ENCODE data around the gene MINDY2. TPM values are rescaled to one million over a fixed set of nuclear protein-coding genes. Genes with fewer than 3 reads are reported as not detected.
"Not testable (repeated sequence)": the region's sequence is repeated elsewhere in the genome, so short reads cannot be mapped to it uniquely, and the experiment has no call there.

The MINDY2 gene
- total RNA-seq, 1 experiment from 2014 or later = 42.3 TPM

GRCh38 chr15:58875343-58875742 is 104.2 kb downstream of the MINDY2 start:
- H3K27me3 ChIP-seq = no peaks in the 10 kb centered on the region
- H3K27ac ChIP-seq = no peak overlapping the region
- no peak overlapping the region for H3K4me3 ChIP-seq
- H3K4me1 ChIP-seq = no peaks in the 10 kb centered on the region
- peaks cover 40% of the 10 kb centered on the region for H3K36me3 ChIP-seq
- DNase-seq = no peak
- H3K9me3 ChIP-seq (replicated peaks) = no peaks in the 10 kb centered on the region

DNA sequence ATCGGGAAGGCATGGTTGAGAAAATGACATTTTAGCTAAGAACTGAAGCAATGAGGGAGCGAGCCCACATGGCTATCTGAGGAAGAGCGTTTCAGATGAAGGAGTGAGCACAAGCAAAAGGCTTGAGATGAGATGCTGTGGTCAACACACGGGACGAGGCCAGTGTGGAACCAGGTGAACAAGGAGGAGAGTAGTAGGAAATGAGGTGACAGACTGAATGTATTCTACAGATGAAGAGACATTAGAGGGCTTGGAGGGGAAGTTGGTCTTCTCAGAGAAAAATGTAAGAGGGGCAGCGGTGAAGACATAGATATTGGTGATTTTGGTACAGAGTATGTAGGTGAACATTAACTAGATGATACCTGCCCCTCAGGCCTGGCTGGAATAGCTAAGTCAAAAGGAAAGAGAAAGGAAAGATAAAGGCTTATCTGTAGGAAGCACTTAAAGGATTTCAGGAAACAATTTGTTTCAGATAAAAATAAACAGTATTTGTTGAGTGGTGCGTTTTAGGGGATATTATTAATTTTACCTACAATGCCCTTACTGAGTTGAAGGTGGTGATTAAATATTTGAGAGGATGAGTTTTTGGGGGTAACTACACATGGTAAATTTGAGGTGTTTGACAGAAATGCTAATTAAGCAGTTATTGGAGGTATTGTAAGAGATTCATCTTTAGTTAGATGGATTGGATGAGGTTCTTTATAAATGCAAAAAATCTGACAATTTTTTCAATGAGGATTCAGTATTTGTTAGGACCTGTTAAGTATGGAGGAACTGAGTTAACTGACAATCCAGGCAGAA is 105.4 kb downstream of the MINDY2 start:
- H3K4me3 ChIP-seq = no peak overlapping the region
- no peaks in the 10 kb centered on the region for H3K4me1 ChIP-seq
- DNase-seq = no peak
- peaks cover 52% of the 10 kb centered on the region for H3K36me3 ChIP-seq
- H3K9me3 ChIP-seq (replicated peaks) = no peaks in the 10 kb centered on the region
- no peaks in the 10 kb centered on the region for H3K27me3 ChIP-seq
- no peak overlapping the region for H3K27ac ChIP-seq

GRCh38 chr15:58877999-58878825 is 107.1 kb downstream of the MINDY2 start:
- no peak for DNase-seq
- H3K4me3 ChIP-seq = no peak overlapping the region
- H3K36me3 ChIP-seq = peaks cover 66% of the 10 kb centered on the region
- no peaks in the 10 kb centered on the region for H3K9me3 ChIP-seq (replicated peaks)
- no peaks in the 10 kb centered on the region for H3K4me1 ChIP-seq
- H3K27ac ChIP-seq = no peak overlapping the region
- H3K27me3 ChIP-seq = no peaks in the 10 kb centered on the region

DNA sequence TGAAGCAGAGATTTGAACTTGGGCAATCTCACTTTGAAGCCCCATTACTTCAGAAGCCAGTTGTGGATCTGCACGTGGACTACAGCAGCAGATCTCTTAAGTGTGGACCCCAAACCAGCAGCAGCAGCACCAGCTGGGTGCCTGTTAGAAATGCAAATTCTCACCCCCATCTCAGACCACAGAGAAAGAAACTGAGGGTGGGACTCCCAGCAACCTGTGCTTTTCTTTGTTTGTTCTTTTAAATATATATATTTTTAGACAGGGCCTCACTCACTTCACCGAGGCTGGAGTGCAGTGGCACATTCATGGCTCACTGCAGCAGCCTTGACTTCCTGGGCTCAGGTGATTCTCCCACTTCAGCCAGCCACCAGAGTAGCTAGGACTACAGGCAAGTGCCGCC is 109.2 kb downstream of the MINDY2 start:
- Histone ChIP-seq H3K27me3 (no peaks in the 10 kb centered on the region), H3K36me3 (peaks cover 86% of the 10 kb centered on the region)
- DNase-seq = no peak

GRCh38 chr15:58882243-58882642 is 111.1 kb downstream of the MINDY2 start:
- Histone ChIP-seq H3K27ac (no peak overlapping the region), H3K36me3 (peaks cover 95% of the 10 kb centered on the region), H3K27me3 (no peaks in the 10 kb centered on the region), H3K4me1 (no peaks in the 10 kb centered on the region), H3K9me3 (replicated peaks) (no peaks in the 10 kb centered on the region), H3K4me3 (no peak overlapping the region)
- DNase-seq = no peak

More for the DNA sequence above, 109.2 kb downstream of the MINDY2 start:
- no peak overlapping the region for H3K27ac ChIP-seq
- H3K4me1 ChIP-seq = no peaks in the 10 kb centered on the region
- H3K4me3 ChIP-seq = no peak overlapping the region
- no peaks in the 10 kb centered on the region for H3K9me3 ChIP-seq (replicated peaks)

DNA sequence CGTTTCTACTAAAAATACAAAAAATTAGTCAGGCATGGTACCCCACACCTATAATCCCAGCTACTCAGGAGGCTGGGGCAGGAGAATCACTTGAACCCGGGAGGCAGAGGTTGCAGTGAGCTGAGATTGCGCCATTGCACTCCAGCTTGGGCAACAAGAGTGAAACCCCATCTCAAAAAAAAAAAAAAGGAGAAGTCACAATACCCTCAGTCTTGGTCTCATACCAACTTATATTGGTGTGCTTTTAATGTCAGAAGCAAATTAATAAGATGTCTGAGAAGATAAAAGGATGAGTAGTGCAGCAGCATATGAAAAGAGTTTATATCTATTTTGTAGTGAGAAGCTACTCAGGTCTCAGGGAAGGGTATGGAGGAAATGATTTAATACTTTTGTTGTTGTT is 112.8 kb downstream of the MINDY2 start:
- H3K4me3 ChIP-seq, H3K27me3 ChIP-seq: not testable (repeated sequence)
- peaks cover 96% of the 10 kb centered on the region for H3K36me3 ChIP-seq

GRCh38 chr15:58886921-58887320 is 115.8 kb downstream of the MINDY2 start:
- Histone ChIP-seq H3K4me1 (no peaks in the 10 kb centered on the region), H3K36me3 (peaks cover 96% of the 10 kb centered on the region), H3K27ac (no peak overlapping the region), H3K4me3 (no peak overlapping the region), H3K27me3 (no peaks in the 10 kb centered on the region), H3K9me3 (replicated peaks) (no peaks in the 10 kb centered on the region)
- DNase-seq = no peak

More for the DNA sequence above, 112.8 kb downstream of the MINDY2 start:
- not testable (repeated sequence) for H3K9me3 ChIP-seq (replicated peaks); H3K4me1 ChIP-seq; H3K27ac ChIP-seq; DNase-seq

DNA sequence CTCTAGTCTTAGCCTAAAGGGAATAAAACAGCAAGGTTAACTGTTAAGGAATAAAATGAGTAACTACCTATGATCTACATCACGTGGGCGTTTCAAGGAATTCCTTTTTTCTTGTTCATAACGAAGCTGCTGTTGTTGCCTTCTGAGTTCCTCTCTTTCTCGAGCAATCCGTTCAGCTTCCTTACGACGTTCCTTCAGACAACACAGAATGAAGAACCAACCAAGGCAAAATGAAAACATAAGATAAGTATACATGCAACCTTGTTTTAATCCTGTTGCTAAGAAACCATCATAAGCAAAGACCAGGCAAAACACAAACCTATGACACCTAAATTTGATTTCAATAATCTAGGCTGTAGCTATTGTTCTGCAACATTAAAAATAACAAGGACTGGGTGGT is 118.3 kb downstream of the MINDY2 start:
- DNase-seq = no peak
- Histone ChIP-seq H3K36me3 (peaks cover 100% of the 10 kb centered on the region), H3K4me1 (no peaks in the 10 kb centered on the region), H3K9me3 (replicated peaks) (no peaks in the 10 kb centered on the region), H3K27me3 (no peaks in the 10 kb centered on the region), H3K4me3 (no peak overlapping the region), H3K27ac (no peak overlapping the region)

GRCh38 chr15:58898150-58898680 is 127.1 kb downstream of the MINDY2 start:
- H3K36me3 ChIP-seq = peaks cover 79% of the 10 kb centered on the region

DNA sequence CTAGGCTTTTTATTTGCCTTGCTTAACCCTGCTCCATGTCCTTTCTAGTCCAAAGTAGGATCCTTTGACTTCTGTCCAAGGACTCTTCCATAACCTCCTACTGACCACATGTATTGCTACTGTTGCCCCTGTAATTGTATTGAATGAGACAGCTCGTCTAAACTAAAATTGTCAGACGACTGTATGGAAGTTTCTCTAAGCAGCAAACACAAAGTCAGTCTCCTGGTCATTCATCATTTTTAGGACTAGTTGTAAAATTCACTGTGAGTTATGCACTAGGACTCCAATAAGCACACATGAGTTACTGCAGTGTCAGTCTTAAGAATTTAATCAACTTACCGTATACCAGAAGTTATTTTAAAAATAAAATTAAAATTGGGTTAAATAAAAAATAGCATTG is 129.5 kb downstream of the MINDY2 start:
- no peaks in the 10 kb centered on the region for H3K4me1 ChIP-seq
- H3K9me3 ChIP-seq (replicated peaks) = no peaks in the 10 kb centered on the region
- no peaks in the 10 kb centered on the region for H3K27me3 ChIP-seq
- H3K4me3 ChIP-seq = no peak overlapping the region
- peaks cover 70% of the 10 kb centered on the region for H3K36me3 ChIP-seq
- no peak overlapping the region for H3K27ac ChIP-seq
- no peak for DNase-seq

More at GRCh38 chr15:58898150-58898680, 127.1 kb downstream of the MINDY2 start:
- no peak for DNase-seq
- no peak overlapping the region for H3K4me3 ChIP-seq
- no peaks in the 10 kb centered on the region for H3K27me3 ChIP-seq
- H3K27ac ChIP-seq = no peak overlapping the region
- no peaks in the 10 kb centered on the region for H3K4me1 ChIP-seq
- H3K9me3 ChIP-seq (replicated peaks) = no peaks in the 10 kb centered on the region

DNA sequence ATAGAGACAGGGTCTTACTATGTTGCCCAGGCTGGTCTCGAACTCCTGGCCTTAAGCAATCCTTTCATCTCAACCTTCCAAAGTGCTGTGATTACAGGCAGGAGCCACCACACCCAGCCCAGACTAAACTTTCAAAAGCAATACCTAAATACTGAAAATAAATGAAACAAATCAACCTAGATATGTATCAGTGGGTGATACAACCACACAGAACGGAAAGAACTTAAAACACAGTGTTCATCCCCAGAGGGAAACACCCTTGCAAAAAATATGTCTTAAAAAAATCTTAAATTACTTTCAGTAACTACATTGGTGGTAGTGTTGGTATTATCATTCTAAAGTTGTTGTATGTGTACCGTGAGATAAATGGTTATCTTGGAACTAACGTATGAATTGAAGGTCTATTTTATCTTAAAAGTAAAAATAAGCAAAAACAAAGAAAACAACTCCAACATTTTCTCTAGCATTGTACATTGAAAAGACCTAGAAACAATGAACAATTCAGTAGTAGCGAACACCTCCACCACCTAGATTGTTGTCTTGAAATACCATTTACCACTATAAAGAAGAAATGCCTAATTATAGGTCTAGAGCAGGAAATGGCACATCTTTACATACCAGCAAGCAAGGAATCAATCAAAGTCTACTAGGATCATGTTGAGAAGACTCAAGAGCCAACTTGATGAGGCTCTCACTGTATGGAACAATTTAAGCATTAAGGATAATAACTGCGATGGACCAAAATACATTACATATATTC is 137.6 kb downstream of the MINDY2 start:
- no peak for DNase-seq
- Histone ChIP-seq H3K4me3 (no peak overlapping the region), H3K9me3 (replicated peaks) (no peaks in the 10 kb centered on the region), H3K27ac (no peak overlapping the region), H3K36me3 (peaks cover 63% of the 10 kb centered on the region), H3K27me3 (no peaks in the 10 kb centered on the region), H3K4me1 (no peaks in the 10 kb centered on the region)

- Histone ChIP-seq H3K9me3 (replicated peaks) (no peaks in the 10 kb centered on the region), H3K27ac (no peak overlapping the region), H3K36me3 (peaks cover 67% of the 10 kb centered on the region), H3K4me3 (no peak overlapping the region), H3K4me1 (no peaks in the 10 kb centered on the region), H3K27me3 (no peaks in the 10 kb centered on the region)
- no peak for DNase-seq
Observed at GRCh38 chr15:58909616-58910015, 138.5 kb downstream of the MINDY2 start.

DNA sequence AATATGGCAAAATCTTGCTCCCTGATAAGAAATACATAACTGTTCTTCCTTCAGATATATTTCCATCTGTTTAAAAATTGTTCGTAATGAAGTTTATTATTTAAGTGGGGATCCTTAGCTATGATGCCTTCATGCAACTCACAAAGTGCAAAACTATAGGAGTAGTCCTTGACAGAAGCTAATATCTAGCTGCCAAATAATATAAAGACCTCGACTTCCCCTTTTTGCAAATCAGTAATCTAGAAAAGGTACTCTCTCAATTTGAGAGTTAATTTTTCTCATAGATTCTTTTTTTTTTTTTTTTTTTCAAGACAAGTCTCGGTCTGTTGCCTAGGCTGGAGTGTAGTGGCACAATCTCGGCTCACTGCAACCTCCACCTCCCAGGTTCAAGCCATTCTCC is 139.4 kb downstream of the MINDY2 start:
- no peaks in the 10 kb centered on the region for H3K9me3 ChIP-seq (replicated peaks)
- H3K27me3 ChIP-seq = no peaks in the 10 kb centered on the region
- no peak overlapping the region for H3K4me3 ChIP-seq
- peaks cover 65% of the 10 kb centered on the region for H3K36me3 ChIP-seq
- H3K4me1 ChIP-seq = no peaks in the 10 kb centered on the region
- no peak for DNase-seq
- no peak overlapping the region for H3K27ac ChIP-seq
